Stimulated activated CD4-positive, alpha-beta T cell treated with anti-CD3 and anti-CD28 coated beads, Interleukin-15, amount 100 ng/mL, for 24 hours (primary cell): Measurements from ENCODE around the gene EXD3.
A peak's percentile ranks its signal among the peaks of the same experiment; 100 is the strongest.

ENCODE experiments used
- DNase-seq: peaks from one replicate; pipeline ENCODE4 v3.0.0-alpha.2; 2020

EXD3 gene

DNA sequence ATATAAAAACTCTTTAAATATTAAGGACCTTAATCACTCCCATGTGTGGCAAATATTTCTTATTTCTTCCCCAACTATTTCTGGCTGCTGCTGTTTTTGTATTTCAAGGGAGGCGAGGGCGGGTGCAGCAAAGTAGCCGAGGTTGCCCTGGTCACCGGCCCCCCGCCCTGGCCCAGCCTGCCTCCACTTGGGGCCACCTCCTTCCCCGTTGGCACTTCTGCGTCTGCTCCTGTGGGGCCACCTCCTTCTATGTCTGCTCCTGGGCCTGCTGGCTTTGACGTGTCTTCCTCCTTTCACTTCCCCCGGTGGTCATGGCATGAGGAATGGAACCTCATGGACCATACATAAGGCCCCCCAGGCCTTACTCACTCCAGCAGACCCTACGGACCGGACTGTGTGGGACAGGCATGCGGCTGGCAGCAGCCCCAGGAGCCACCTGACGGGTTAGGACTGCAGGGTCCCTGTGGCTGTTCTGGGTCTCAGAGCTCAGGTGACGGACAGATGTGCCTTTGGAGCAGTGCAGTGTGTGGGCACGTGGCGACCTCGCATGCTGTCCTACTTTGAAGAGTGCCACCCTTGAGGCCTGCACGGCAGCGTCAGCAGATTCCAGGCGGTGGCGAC lies 24.0 kb upstream of the EXD3 start:
- no peak for DNase-seq

DNA sequence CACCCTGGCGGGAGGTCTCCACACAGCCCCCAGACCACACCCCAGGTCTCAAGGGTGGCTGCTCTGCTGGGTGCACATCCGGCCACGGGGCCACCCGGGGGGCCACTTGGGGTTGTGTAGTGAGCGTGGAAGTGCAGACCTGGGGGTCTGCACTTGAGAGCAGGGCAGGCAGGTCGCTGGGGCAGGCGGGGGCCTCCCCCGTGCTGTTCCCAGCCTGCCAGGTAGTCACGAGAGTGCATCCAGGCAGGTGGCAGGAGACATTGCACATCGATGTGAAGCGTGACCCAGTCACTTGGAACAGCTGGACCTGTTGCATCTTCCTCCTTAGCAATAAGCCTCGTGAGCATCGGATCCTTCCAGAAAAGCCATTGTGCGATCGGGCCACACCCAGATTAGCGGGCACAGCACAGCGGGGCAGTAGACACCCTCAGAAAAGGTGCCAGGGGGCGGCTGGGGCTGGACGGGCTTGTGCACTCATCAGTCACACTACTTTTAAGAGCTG lies 23.0 kb upstream of the EXD3 start:
- DNase-seq = no peak

DNA sequence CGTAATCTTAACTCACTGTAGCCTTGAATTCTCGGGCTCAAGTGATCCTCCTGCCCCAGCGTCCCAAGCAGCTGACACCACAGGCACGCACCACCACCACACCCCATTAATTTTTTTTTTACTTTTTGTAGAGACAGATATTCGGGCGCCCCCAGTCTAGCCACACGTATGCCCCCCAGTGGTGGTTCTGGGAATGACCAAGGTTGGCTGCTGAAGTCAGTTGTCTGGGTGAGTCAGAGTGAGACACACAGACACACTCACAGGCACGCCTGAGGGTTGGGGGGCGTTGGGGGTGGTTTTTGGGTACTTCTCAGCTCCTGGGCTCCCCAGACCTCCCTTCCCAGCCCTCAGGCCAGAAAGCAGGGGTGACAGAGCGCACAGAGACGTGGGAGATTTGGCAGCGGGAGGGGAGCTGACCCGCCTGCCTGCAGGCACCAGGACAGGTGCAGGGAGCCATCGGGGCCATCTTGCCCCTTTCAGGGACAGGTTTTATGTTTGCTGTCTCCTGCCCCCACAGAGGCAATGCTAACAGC lies 22.4 kb upstream of the EXD3 start:
- peak; percentile 91 for DNase-seq

DNA sequence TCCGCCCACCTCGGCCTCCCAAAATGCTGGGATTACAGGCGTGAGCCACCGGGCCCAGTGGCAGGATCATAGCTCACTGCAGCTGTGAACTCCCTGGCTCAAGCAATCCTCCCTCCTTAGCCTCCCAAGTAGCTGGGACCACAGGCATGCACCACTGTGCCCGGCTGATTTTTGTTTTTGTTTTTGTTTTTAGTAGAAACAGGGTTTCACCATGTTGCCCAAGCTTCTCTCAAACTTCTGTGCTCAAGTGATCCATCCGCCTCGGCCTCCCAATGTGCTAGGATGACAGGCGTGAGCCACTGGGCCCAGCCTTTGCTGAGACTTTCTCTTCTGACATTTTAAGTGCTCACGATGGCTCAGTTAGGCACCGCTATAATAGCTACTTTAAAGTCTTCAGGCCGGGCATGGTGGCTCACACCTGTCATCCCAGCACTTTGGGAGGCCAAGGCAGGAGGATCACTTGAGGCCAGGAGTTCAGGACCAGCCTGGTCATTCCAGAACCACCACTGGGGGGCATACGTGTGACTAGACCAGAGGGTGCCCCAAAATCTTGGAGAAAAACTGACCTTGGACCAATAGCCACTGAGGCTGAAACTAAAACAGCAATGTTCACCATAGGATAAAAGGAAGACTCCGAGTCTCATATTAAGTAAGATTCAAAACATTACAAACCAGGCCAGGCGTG lies 21.3 kb upstream of the EXD3 start:
- no peak for DNase-seq

DNA sequence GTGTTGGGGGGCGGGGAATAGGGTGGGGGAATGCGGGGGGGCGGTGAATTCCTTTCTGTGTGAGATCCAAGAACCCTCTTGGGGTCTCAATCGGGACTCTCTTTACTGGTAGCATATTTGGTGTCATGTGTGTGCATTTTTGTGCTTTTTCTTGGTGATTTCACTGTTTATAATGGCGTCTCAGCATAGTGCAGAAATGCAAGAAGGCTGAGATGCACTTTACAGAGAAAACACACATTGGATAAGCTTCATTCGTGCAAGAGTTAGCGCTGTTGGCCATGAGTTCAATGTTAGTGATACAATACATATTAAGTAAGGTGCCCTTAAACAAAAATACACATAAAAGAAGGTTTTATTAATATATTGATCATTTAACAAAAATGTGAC lies 19.0 kb upstream of the EXD3 start:
- DNase-seq = no peak

- DNase-seq = no peak
Observed at GRCh38 chr9:137441289-137441934, 18.4 kb upstream of the EXD3 start, which contains the start of gene ENTPD8. Gene ENTPD8 (minus strand): TSS chr9:137441357. CDS start chr9:137438285, 3,072 bp downstream.

DNA sequence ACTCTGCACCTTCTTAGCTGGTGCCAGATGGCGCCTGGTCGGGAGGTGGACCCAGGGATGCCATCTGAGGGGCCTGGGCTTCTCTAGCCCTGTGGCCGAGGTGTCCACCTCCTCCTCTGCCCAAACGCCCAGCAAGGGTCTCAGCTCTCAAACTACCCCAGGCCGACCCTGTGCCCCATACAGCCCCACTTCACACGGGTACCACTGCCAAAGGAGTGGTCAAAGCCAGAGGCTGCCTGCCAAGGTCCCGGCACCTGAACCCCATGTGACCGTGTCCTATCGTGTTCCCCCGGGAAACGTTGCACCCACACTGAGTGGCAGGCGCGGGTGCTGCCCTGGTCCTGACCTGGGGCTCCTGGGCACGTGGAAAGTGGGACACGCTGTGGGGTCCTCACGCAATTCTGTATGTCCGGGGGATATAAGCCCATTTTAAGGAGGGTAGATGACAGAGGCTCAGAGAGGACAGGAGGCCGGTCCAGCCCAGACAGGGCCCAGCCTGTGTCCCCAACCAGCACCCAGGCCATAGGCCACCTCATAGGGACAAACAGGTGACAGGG lies 16.3 kb upstream of the EXD3 start:
- DNase-seq = no peak

- no peak for DNase-seq
Observed at GRCh38 chr9:137438591-137439157, 15.7 kb upstream of the EXD3 start.

DNA sequence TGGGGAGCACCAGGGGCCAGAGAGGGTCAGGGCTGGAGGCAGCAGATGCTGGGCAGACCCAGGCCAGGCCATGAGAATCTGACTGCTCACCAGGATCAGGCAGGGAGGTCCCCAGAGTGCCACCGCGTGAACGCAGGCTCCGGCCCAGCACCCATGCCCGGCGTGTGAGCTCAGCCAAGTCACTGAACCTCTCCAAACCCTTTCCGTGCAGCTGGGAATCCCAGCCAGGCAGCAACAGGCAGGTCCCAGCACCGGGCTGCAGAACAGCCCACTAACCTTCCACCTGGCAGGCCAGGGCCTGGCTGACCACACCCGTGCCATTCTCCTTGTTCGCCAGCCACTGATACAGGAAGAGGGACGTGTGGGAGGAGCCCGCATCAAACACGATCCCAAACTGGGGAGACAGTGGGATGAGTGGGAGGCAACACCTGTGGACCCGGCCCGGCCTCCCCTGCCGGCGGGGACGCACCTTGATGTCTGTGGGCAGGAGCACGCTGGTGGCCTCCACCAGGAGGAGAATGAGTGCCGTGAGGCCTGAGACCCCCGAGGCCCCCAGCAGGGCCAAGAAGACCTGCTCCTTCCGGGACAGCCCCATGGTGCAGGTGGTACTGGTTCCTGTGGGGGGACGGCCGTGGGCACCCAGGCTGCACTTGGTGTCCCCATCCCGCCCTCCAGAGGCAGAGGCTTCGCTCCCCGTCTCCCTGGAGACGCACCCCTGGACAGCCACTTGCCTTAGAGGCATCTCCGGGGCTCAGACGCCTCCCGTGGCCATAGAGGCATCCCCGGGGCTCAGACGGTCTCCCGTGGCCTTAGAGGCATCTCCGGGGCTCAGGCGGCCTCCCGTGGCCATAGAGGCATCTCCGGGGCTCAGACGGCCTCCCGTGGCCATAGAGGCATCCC lies 15.0 kb upstream of the EXD3 start:
- no peak for DNase-seq

GRCh38 chr9:137436761-137437600 lies 14.0 kb upstream of the EXD3 start:
- no peak for DNase-seq

- no peak for DNase-seq
Observed at GRCh38 chr9:137435980-137436760, 13.2 kb upstream of the EXD3 start.

GRCh38 chr9:137435381-137435891 lies 12.5 kb upstream of the EXD3 start:
- DNase-seq = no peak

- no peak for DNase-seq
Observed at GRCh38 chr9:137434498-137435380, 11.8 kb upstream of the EXD3 start.

- DNase-seq = no peak
Observed at GRCh38 chr9:137433916-137434431, 11.0 kb upstream of the EXD3 start.

GRCh38 chr9:137433349-137433915 lies 10.5 kb upstream of the EXD3 start:
- no peak for DNase-seq

GRCh38 chr9:137432687-137433348 lies 9.9 kb upstream of the EXD3 start:
- DNase-seq = no peak

DNA sequence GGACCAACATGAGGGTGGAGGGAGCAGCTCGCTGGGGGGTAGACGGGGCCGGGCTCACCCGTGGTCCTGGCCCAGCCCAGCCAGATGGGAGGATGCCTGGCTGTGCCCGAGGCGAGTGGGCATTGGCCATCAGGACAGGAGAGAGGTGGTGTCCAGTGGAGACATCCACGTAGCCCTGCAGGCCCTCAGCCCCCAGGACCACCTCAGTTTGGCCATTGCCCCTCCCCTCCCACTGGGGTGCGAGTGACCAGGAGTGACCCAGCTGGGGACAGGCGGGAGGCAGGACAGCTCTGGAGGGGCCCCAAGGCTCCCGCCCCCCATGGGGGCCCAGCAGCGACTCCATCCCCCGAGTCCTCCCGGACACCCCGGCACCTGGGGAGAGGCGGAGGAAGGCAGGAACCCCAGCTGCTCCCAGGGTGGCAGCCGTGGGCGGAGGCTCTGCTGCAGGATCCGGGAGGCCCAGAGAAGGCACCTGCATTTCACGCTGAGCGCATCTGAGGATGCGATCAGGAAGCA lies 8.5 kb upstream of the EXD3 start:
- DNase-seq = no peak
